Glutamatergic neuron (in vitro differentiated cells): Measurements from ENCODE around the gene ABCA13. TPM values are rescaled to one million over a fixed set of nuclear protein-coding genes. Genes with fewer than 3 reads are reported as not detected.

Experiments used
- DNase-seq: peaks from one replicate; pipeline ENCODE4 v3.0.0; 2022
- H3K27ac Mint-ChIP-seq: one replicate; pipeline ENCODE4 v1.8.0; 2020; ENCODE audit warnings: mild to moderate bottlenecking, mixed read lengths, inconsistent platforms; ENCODE audit not compliant: unreplicated experiment
- H3K27me3 Mint-ChIP-seq: one replicate; pipeline ENCODE4 v1.8.0; 2020; ENCODE audit warnings: mild to moderate bottlenecking, moderate library complexity, mixed read lengths, inconsistent platforms; ENCODE audit not compliant: unreplicated experiment
- H3K36me3 Mint-ChIP-seq: one replicate; pipeline ENCODE4 v1.8.0; 2020; ENCODE audit warnings: mild to moderate bottlenecking, mixed read lengths, inconsistent platforms; ENCODE audit not compliant: unreplicated experiment
- H3K4me1 Mint-ChIP-seq: one replicate; pipeline ENCODE4 v1.8.0; 2020; ENCODE audit warnings: mild to moderate bottlenecking, low read depth, mixed read lengths, inconsistent platforms; ENCODE audit not compliant: unreplicated experiment
- H3K4me3 Mint-ChIP-seq: one replicate; pipeline ENCODE4 v1.8.0; 2020; ENCODE audit warnings: mild to moderate bottlenecking, mixed read lengths, inconsistent platforms; ENCODE audit not compliant: unreplicated experiment
- H3K9me3 Mint-ChIP-seq: one replicate; pipeline ENCODE4 v1.8.0; 2020; ENCODE audit warnings: mild to moderate bottlenecking, moderate library complexity, mixed read lengths, inconsistent platforms; ENCODE audit not compliant: unreplicated experiment
- CTCF ChIP-seq: fragments of 200-600 bp; sonication (generic); IDR thresholded peaks from one replicate; pipeline ENCODE4 v1.5.0; 2021; ENCODE audit not compliant: partially characterized antibody, unreplicated experiment
- total RNA-seq: library from RNA; stranded (reverse); fragmentation: NEBNext Ultra II Directional; extraction: Animal tissue kit (Norgen Biotek cat#: 25700); gene quantifications from one replicate; pipeline ENCODE4 v1.2.1, GENCODE V29; 2021; ENCODE audit not compliant: unreplicated experiment

The ABCA13 gene
- total RNA-seq, 1 donor from 2014 or later: 0.61 TPM

GRCh38 chr7:48627164-48627563, 455.9 kb downstream of the ABCA13 start:
- no peaks in the 10 kb centered on the region for H3K9me3 Mint-ChIP-seq
- no peak overlapping the region for H3K27ac Mint-ChIP-seq
- no peaks in the 10 kb centered on the region for H3K4me1 Mint-ChIP-seq
- no peak for DNase-seq
- no peak overlapping the region for H3K4me3 Mint-ChIP-seq
- TF ChIP-seq CTCF: no peak
- H3K27me3 Mint-ChIP-seq: peaks cover 2% of the 10 kb centered on the region
- H3K36me3 Mint-ChIP-seq: no peaks in the 10 kb centered on the region

- no peak overlapping the region for H3K4me3 Mint-ChIP-seq
These were observed 457.6 kb downstream of the ABCA13 start for GRCh38 chr7:48628793-48629349.

GRCh38 chr7:48634116-48634632, 462.9 kb downstream of the ABCA13 start:
- no peak for TF ChIP-seq CTCF
- Mint-ChIP-seq H3K9me3 (peaks cover 3% of the 10 kb centered on the region), H3K27ac (no peak overlapping the region), H3K27me3 (peaks cover 7% of the 10 kb centered on the region), H3K36me3 (no peaks in the 10 kb centered on the region), H3K4me1 (peaks cover 22% of the 10 kb centered on the region), H3K4me3 (no peak overlapping the region)
- no peak for DNase-seq

More at GRCh38 chr7:48628793-48629349, 457.6 kb downstream of the ABCA13 start:
- Mint-ChIP-seq H3K27ac (no peak overlapping the region), H3K36me3 (no peaks in the 10 kb centered on the region), H3K27me3 (peaks cover 2% of the 10 kb centered on the region), H3K9me3 (no peaks in the 10 kb centered on the region), H3K4me1 (no peaks in the 10 kb centered on the region)
- TF ChIP-seq CTCF: no peak
- no peak for DNase-seq

GRCh38 chr7:48635796-48636195, 464.5 kb downstream of the ABCA13 start:
- Mint-ChIP-seq H3K27me3 (peaks cover 7% of the 10 kb centered on the region), H3K27ac (no peak overlapping the region), H3K36me3 (no peaks in the 10 kb centered on the region), H3K4me3 (no peak overlapping the region), H3K9me3 (peaks cover 3% of the 10 kb centered on the region), H3K4me1 (peaks cover 22% of the 10 kb centered on the region)
- DNase-seq: no peak
- no peak for TF ChIP-seq CTCF

- peak overlapping the region; percentile 72 for H3K27ac Mint-ChIP-seq
- no peak overlapping the region for H3K4me3 Mint-ChIP-seq
- TF ChIP-seq CTCF: no peak
- no peak for DNase-seq
- peaks cover 3% of the 10 kb centered on the region for H3K9me3 Mint-ChIP-seq
- no peaks in the 10 kb centered on the region for H3K36me3 Mint-ChIP-seq
- peaks cover 25% of the 10 kb centered on the region for H3K4me1 Mint-ChIP-seq
- H3K27me3 Mint-ChIP-seq: peaks cover 7% of the 10 kb centered on the region
These were observed 465.2 kb downstream of the ABCA13 start for GRCh38 chr7:48636391-48637015.
